Central memory CD8-positive, alpha-beta T cell (primary cell): ENCODE data around the gene RPP25L.

Experiments
- ATAC-seq: fragments of 150-1000 bp; cut with Tn5 transposase; replicated peaks from 2 replicates; pipeline ENCODE4 v1.10.0; 2022; ENCODE audit warnings: mild to moderate bottlenecking, moderate FRiP score, moderate number of reproducible peaks; ENCODE audit not compliant: poor library complexity, severe bottlenecking; ENCODE audit errors: extremely low read depth
- DNase-seq, 2 donors: peaks; one replicate each; pipeline ENCODE4 v3.0.0; 2021; ENCODE audit warnings: low spot score in 2 of 2
- H3K27ac Mint-ChIP-seq: one replicate; pipeline ENCODE4 v1.8.0; 2022; ENCODE audit warnings: low read depth, mild to moderate bottlenecking, moderate library complexity, mixed read lengths
- H3K27me3 Mint-ChIP-seq: one replicate; pipeline ENCODE4 v1.8.0; 2022; ENCODE audit warnings: mixed read lengths
- H3K36me3 Mint-ChIP-seq: one replicate; pipeline ENCODE4 v1.8.0; 2022; ENCODE audit warnings: mild to moderate bottlenecking, moderate library complexity, mixed read lengths; ENCODE audit not compliant: insufficient read depth
- H3K4me1 Mint-ChIP-seq: one replicate; pipeline ENCODE4 v1.8.0; 2022; ENCODE audit warnings: mixed read lengths
- H3K4me3 Mint-ChIP-seq: one replicate; pipeline ENCODE4 v1.8.0; 2022; ENCODE audit warnings: mild to moderate bottlenecking, moderate library complexity, mixed read lengths
- H3K9me3 Mint-ChIP-seq: one replicate; pipeline ENCODE4 v1.8.0; 2022; ENCODE audit warnings: mixed read lengths

Gene RPP25L

DNA sequence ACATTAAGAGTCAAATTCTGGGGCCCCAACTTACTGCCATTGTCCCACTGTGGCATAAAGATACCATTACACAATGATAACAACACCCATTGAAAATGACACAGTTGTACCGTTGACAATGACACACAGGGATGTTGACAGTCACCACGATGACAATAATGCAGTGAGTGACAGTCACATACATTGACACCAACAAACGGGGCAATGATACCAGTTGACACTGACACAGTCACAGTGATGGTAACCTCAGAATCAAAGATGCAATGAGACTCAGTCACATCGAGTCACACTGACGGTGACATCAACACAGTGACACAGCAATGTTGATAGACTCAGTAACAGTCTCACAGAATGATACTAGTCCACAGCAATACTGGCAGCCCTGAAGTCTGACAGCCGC, 39.3 kb downstream of the RPP25L start:
- H3K36me3 Mint-ChIP-seq, result peaks cover 3% of the 10 kb centered on the region
- DNase-seq, result no peak
- H3K27ac Mint-ChIP-seq, result no peak overlapping the region
- no peak overlapping the region for H3K4me3 Mint-ChIP-seq
- H3K4me1 Mint-ChIP-seq, result peaks cover 6% of the 10 kb centered on the region
- H3K9me3 Mint-ChIP-seq, result no peaks in the 10 kb centered on the region
- H3K27me3 Mint-ChIP-seq, result peaks cover 86% of the 10 kb centered on the region
- no peak for ATAC-seq

- DNase-seq, result no peak
- no peaks in the 10 kb centered on the region for H3K36me3 Mint-ChIP-seq
Measured at GRCh38 chr9:34572092-34572491, 39.8 kb downstream of the RPP25L start.

DNA sequence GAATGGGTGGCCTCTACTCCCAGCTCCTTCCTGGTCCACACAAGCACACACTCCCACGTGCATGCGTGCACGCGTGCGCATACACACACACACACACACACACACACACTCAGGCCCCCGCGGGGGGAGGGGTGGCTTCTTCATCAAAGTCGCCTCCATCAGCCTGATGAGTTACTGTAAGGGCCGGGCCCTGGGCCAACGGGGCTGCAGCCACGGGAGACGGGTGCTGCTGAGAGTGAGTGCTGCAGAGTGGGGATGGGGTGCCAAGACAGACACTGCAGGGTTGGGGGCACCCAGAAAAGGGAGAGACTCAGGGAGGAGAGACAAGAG, 40.5 kb downstream of the RPP25L start:
- ATAC-seq (no peak), DNase-seq (no peak)
- Mint-ChIP-seq H3K27ac (no peak overlapping the region), H3K27me3 (peaks cover 86% of the 10 kb centered on the region), H3K36me3 (no peaks in the 10 kb centered on the region), H3K4me3 (no peak overlapping the region), H3K9me3 (no peaks in the 10 kb centered on the region), H3K4me1 (no peaks in the 10 kb centered on the region)

More at GRCh38 chr9:34572092-34572491, 39.8 kb downstream of the RPP25L start:
- no peak overlapping the region for H3K27ac Mint-ChIP-seq
- ATAC-seq, result no peak
- H3K9me3 Mint-ChIP-seq, result no peaks in the 10 kb centered on the region
- H3K4me3 Mint-ChIP-seq, result no peak overlapping the region
- H3K4me1 Mint-ChIP-seq, result peaks cover under 1% of the 10 kb centered on the region
- H3K27me3 Mint-ChIP-seq, result peaks cover 86% of the 10 kb centered on the region

GRCh38 chr9:34570809-34571480, 41.0 kb downstream of the RPP25L start:
- DNase-seq (no peak), ATAC-seq (no peak)
- Mint-ChIP-seq H3K9me3 (no peaks in the 10 kb centered on the region), H3K4me3 (no peak overlapping the region), H3K4me1 (no peaks in the 10 kb centered on the region), H3K27me3 (peaks cover 84% of the 10 kb centered on the region), H3K36me3 (no peaks in the 10 kb centered on the region), H3K27ac (no peak overlapping the region)

DNA sequence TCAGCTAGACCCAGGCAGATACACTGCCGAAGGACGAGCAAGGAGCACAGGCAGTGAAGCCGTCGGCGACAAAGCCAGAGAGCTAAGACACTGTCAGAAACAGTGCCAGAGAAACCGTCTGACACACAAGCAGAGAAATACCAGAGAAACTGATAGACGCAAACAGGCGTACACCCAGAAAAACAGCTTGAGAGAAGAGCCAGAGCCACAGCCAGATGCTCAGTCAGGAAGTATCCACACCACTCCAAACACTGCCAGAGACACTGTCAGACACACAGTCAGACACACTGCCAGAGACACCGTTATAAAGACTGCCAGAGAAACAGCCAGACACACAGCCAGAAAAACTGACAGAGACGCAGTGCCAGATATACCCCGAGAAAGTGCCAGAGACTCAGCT, 41.5 kb downstream of the RPP25L start:
- no peak for ATAC-seq
- Mint-ChIP-seq H3K36me3 (no peaks in the 10 kb centered on the region), H3K4me1 (no peaks in the 10 kb centered on the region), H3K27me3 (peaks cover 84% of the 10 kb centered on the region), H3K9me3 (no peaks in the 10 kb centered on the region), H3K27ac (no peak overlapping the region), H3K4me3 (no peak overlapping the region)
- no peak for DNase-seq

DNA sequence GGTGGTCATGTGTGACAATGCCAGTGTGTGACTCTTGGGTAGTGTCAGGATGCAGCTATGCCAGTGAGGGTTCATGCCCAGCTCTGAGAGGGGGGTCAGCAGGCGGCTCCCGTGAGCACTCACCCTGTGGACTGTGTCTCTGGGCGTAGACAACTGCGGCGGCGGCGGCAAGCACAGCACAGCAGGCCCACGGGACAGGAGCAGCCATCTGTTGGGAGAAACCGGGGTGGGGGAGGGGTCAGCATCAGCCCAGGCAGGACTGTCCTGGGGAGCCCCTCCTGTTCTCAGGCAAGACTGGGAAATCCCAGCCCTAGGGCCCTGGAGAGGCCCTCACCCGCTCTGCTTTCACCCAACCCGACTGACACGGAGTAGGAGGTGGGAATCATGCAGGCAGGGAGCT, 43.1 kb downstream of the RPP25L start:
- H3K36me3 Mint-ChIP-seq, result no peaks in the 10 kb centered on the region
- no peak overlapping the region for H3K4me3 Mint-ChIP-seq
- ATAC-seq, result no peak
- H3K27ac Mint-ChIP-seq, result no peak overlapping the region
- no peaks in the 10 kb centered on the region for H3K9me3 Mint-ChIP-seq
- no peaks in the 10 kb centered on the region for H3K4me1 Mint-ChIP-seq
- no peak for DNase-seq
- peaks cover 84% of the 10 kb centered on the region for H3K27me3 Mint-ChIP-seq

GRCh38 chr9:34568133-34568532, 43.8 kb downstream of the RPP25L start:
- no peaks in the 10 kb centered on the region for H3K9me3 Mint-ChIP-seq
- no peak overlapping the region for H3K4me3 Mint-ChIP-seq
- H3K27me3 Mint-ChIP-seq, result peaks cover 84% of the 10 kb centered on the region
- ATAC-seq (no peak), DNase-seq (no peak)
- no peaks in the 10 kb centered on the region for H3K36me3 Mint-ChIP-seq
- H3K27ac Mint-ChIP-seq, result no peak overlapping the region
- no peaks in the 10 kb centered on the region for H3K4me1 Mint-ChIP-seq

GRCh38 chr9:34566972-34567371, 44.9 kb downstream of the RPP25L start:
- Mint-ChIP-seq H3K4me1 (no peaks in the 10 kb centered on the region), H3K4me3 (no peak overlapping the region), H3K9me3 (no peaks in the 10 kb centered on the region), H3K27me3 (peaks cover 89% of the 10 kb centered on the region), H3K36me3 (no peaks in the 10 kb centered on the region), H3K27ac (no peak overlapping the region)
- DNase-seq, result no peak
- no peak for ATAC-seq

GRCh38 chr9:34566322-34566721, 45.6 kb downstream of the RPP25L start:
- no peak for ATAC-seq
- Mint-ChIP-seq H3K4me3 (no peak overlapping the region), H3K36me3 (no peaks in the 10 kb centered on the region), H3K9me3 (no peaks in the 10 kb centered on the region), H3K27me3 (peaks cover 83% of the 10 kb centered on the region), H3K27ac (no peak overlapping the region), H3K4me1 (no peaks in the 10 kb centered on the region)
- no peak for DNase-seq

GRCh38 chr9:34565856-34566255, 46.0 kb downstream of the RPP25L start:
- H3K27me3 Mint-ChIP-seq, result peaks cover 78% of the 10 kb centered on the region
- no peaks in the 10 kb centered on the region for H3K4me1 Mint-ChIP-seq
- no peaks in the 10 kb centered on the region for H3K36me3 Mint-ChIP-seq
- H3K27ac Mint-ChIP-seq, result no peak overlapping the region
- H3K4me3 Mint-ChIP-seq, result no peak overlapping the region
- ATAC-seq, result no peak
- no peaks in the 10 kb centered on the region for H3K9me3 Mint-ChIP-seq
- DNase-seq, result no peak

DNA sequence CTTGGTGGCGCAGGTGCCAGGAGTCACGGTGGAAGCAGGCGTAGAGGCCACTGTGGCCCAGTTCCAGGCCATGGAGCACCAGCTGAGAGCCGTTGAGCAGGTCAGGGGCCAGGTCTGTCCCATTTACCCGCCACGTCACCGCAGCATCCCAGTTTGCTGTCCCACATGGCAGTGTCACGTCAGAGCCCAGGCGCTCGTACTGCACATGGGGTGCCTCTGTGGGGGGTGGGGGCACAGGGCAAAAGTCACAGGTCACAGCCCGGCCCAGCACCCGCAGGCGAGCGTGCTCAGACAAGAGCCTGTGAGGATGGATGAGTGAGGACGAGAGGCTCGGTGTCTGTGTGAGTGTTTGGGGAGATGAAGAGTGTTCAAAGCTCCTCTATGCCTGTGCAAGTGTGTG, 47.3 kb downstream of the RPP25L start:
- H3K4me1 Mint-ChIP-seq, result no peaks in the 10 kb centered on the region
- no peaks in the 10 kb centered on the region for H3K9me3 Mint-ChIP-seq
- ATAC-seq, result no peak
- no peak overlapping the region for H3K27ac Mint-ChIP-seq
- no peak for DNase-seq
- H3K27me3 Mint-ChIP-seq, result peaks cover 76% of the 10 kb centered on the region
- H3K4me3 Mint-ChIP-seq, result no peak overlapping the region
- H3K36me3 Mint-ChIP-seq, result no peaks in the 10 kb centered on the region

DNA sequence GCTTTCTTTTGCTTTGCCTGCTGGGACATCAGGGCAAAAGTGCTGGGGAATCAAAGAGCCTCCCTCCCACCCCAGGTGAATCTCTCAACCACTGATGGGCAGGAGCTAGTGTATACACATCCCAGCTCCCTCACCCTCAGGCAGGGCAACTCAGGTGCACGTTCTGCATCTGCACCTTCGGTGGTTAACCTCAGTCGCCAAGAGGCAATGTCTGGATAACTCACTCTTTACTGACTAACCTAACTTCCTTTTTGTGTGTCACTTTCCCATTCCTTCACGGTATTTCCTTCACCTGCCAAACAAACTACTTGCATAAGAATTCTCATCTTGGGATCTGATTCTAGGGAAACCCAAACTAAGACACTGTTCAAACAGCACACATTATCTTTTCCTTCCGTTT, 48.6 kb downstream of the RPP25L start:
- H3K4me3 Mint-ChIP-seq, result no peak overlapping the region
- no peak overlapping the region for H3K27ac Mint-ChIP-seq
- ATAC-seq (no peak), DNase-seq (no peak)
- H3K9me3 Mint-ChIP-seq, result no peaks in the 10 kb centered on the region
- H3K36me3 Mint-ChIP-seq, result no peaks in the 10 kb centered on the region
- no peaks in the 10 kb centered on the region for H3K4me1 Mint-ChIP-seq
- H3K27me3 Mint-ChIP-seq, result peaks cover 81% of the 10 kb centered on the region

GRCh38 chr9:34562135-34562745, 49.7 kb downstream of the RPP25L start:
- Mint-ChIP-seq H3K9me3 (no peaks in the 10 kb centered on the region), H3K27ac (no peak overlapping the region), H3K4me3 (no peak overlapping the region), H3K4me1 (no peaks in the 10 kb centered on the region), H3K27me3 (peaks cover 81% of the 10 kb centered on the region), H3K36me3 (no peaks in the 10 kb centered on the region)
- no peak for DNase-seq
- ATAC-seq, result no peak
